GM21528 (cell line): ENCODE data around the gene PLA2G3.

Experiments used
- ATAC-seq: cut with Tn5 transposase; IDR thresholded peaks from one replicate; pipeline ENCODE4 v1.9.1; 2021; ENCODE audit warnings: mild to moderate bottlenecking, moderate library complexity; ENCODE audit not compliant: unreplicated experiment, low FRiP score

The PLA2G3 gene

GRCh38 chr22:31148953-31149627 is 8.8 kb upstream of the PLA2G3 start:
- ATAC-seq, result no peak

GRCh38 chr22:31148488-31148887 is 8.2 kb upstream of the PLA2G3 start:
- ATAC-seq, result no peak

GRCh38 chr22:31144223-31144622 is 3.9 kb upstream of the PLA2G3 start:
- no peak for ATAC-seq

GRCh38 chr22:31143537-31143936 is 3.2 kb upstream of the PLA2G3 start:
- no peak for ATAC-seq

GRCh38 chr22:31143038-31143437 is 2.7 kb upstream of the PLA2G3 start:
- ATAC-seq, result no peak

GRCh38 chr22:31142285-31142684 is 2.0 kb upstream of the PLA2G3 start:
- ATAC-seq, result no peak

- ATAC-seq, result no peak
Observed at GRCh38 chr22:31141551-31141950, 1.2 kb upstream of the PLA2G3 start.

GRCh38 chr22:31140746-31141145 is 438 bp upstream of the PLA2G3 start:
- no peak for ATAC-seq

GRCh38 chr22:31139066-31139465 is 1.2 kb downstream of the PLA2G3 start:
- ATAC-seq, result no peak

- no peak for ATAC-seq
Observed at GRCh38 chr22:31138126-31138525, 2.2 kb downstream of the PLA2G3 start.

- ATAC-seq, result no peak
Observed at GRCh38 chr22:31137721-31138120, 2.6 kb downstream of the PLA2G3 start.

- no peak for ATAC-seq
Observed at GRCh38 chr22:31136711-31137110, 3.6 kb downstream of the PLA2G3 start.

- no peak for ATAC-seq
Observed at GRCh38 chr22:31136155-31136554, 4.2 kb downstream of the PLA2G3 start.

GRCh38 chr22:31135706-31136105 is 4.6 kb downstream of the PLA2G3 start:
- ATAC-seq, result no peak

- no peak for ATAC-seq
Observed at GRCh38 chr22:31134688-31135087, 5.6 kb downstream of the PLA2G3 start.

GRCh38 chr22:31133911-31134310 is 6.4 kb downstream of the PLA2G3 start:
- ATAC-seq, result no peak

- no peak for ATAC-seq
Observed at GRCh38 chr22:31130873-31131272, 9.4 kb downstream of the PLA2G3 start.

- no peak for ATAC-seq
Observed at GRCh38 chr22:31128156-31128555, 12.2 kb downstream of the PLA2G3 start.

GRCh38 chr22:31127181-31127772 is 13.0 kb downstream of the PLA2G3 start:
- no peak for ATAC-seq

GRCh38 chr22:31126869-31127175 is 13.5 kb downstream of the PLA2G3 start:
- ATAC-seq, result no peak

GRCh38 chr22:31126128-31126868 is 14.0 kb downstream of the PLA2G3 start:
- no peak for ATAC-seq

- no peak for ATAC-seq
Observed at GRCh38 chr22:31125521-31126117, 14.7 kb downstream of the PLA2G3 start.
